ENCODE data around the gene PARP15.

PARP15 gene

GRCh38 chr3:122580470-122580869, 3.0 kb downstream of the PARP15 start:
- no peak for DNase-seq (ENCODE audit: low read depth in 2 of 2)
- H3K4me3 ChIP-seq (replicated peaks in 1 of 2; ENCODE audit: low read depth in 2 of 2, low read length in 2 of 2), result no peak overlapping the region
- no peak for TF ChIP-seq CTCF (IDR thresholded peaks at IDR 0.05; ENCODE audit: low read depth, low read length)

- DNase-seq (ENCODE audit: low read depth in 2 of 2), result no peak
- TF ChIP-seq CTCF (IDR thresholded peaks at IDR 0.05; ENCODE audit: low read depth, low read length), result no peak
- H3K4me3 ChIP-seq (replicated peaks in 1 of 2; ENCODE audit: low read depth in 2 of 2, low read length in 2 of 2), result no peak overlapping the region
Observed at GRCh38 chr3:122581622-122582021, 4.2 kb downstream of the PARP15 start.

GRCh38 chr3:122582390-122582789, 4.9 kb downstream of the PARP15 start:
- TF ChIP-seq CTCF (IDR thresholded peaks at IDR 0.05; ENCODE audit: low read depth, low read length), result no peak
- no peak overlapping the region for H3K4me3 ChIP-seq (replicated peaks in 1 of 2; ENCODE audit: low read depth in 2 of 2, low read length in 2 of 2)
- DNase-seq (ENCODE audit: low read depth in 2 of 2), result no peak

GRCh38 chr3:122586098-122586497, 8.6 kb downstream of the PARP15 start:
- DNase-seq (ENCODE audit: low read depth in 2 of 2), result no peak
- TF ChIP-seq CTCF (IDR thresholded peaks at IDR 0.05; ENCODE audit: low read depth, low read length), result no peak
- no peak overlapping the region for H3K4me3 ChIP-seq (replicated peaks in 1 of 2; ENCODE audit: low read depth in 2 of 2, low read length in 2 of 2)

- DNase-seq (ENCODE audit: low read depth in 2 of 2), result no peak
- TF ChIP-seq CTCF (IDR thresholded peaks at IDR 0.05; ENCODE audit: low read depth, low read length), result no peak
Observed at GRCh38 chr3:122586773-122587485, 9.5 kb downstream of the PARP15 start.

GRCh38 chr3:122587572-122587971, 10.1 kb downstream of the PARP15 start:
- no peak for TF ChIP-seq CTCF (IDR thresholded peaks at IDR 0.05; ENCODE audit: low read depth, low read length)
- H3K4me3 ChIP-seq (replicated peaks in 1 of 2; ENCODE audit: low read depth in 2 of 2, low read length in 2 of 2), result no peak overlapping the region
- no peak for DNase-seq (ENCODE audit: low read depth in 2 of 2)

More at GRCh38 chr3:122586773-122587485, 9.5 kb downstream of the PARP15 start:
- no peak overlapping the region for H3K4me3 ChIP-seq (replicated peaks in 1 of 2; ENCODE audit: low read depth in 2 of 2, low read length in 2 of 2)

GRCh38 chr3:122589297-122589696, 11.8 kb downstream of the PARP15 start:
- no peak for TF ChIP-seq CTCF (IDR thresholded peaks at IDR 0.05; ENCODE audit: low read depth, low read length)
- DNase-seq (ENCODE audit: low read depth in 2 of 2), result no peak
- H3K4me3 ChIP-seq (replicated peaks in 1 of 2; ENCODE audit: low read depth in 2 of 2, low read length in 2 of 2), result no peak overlapping the region
